DLD1 (cell line): ENCODE measurements around the gene CST9L.

ENCODE experiments used
- in situ Hi-C: cut with HindIII; loops from 2 replicates; pipeline ENCODE4 v1.10.0; 2017; ENCODE audit warnings: low sequenced_read_pairs

CST9L gene

DNA sequence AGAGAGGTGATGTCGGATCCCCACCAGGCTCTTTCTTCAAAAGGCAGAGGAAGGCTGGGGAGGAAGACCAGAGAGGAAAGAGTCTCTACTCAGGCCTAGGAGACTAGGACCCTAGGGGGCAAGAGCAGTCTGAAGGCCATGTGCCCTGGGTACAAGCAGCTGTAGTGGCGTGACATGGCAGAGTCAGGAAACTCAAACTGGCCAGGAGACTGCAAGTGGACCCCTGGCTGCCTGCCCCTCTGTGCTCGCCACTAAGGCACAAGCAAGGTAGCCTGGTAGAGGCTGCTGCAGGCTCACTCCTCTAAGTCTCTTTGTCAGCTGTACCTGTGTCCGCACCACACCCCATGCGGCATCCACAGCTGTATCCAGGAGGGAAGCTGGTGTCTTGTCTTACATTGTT, 19.9 kb downstream of the CST9L start:
- in situ Hi-C loops = no loop called here

DNA sequence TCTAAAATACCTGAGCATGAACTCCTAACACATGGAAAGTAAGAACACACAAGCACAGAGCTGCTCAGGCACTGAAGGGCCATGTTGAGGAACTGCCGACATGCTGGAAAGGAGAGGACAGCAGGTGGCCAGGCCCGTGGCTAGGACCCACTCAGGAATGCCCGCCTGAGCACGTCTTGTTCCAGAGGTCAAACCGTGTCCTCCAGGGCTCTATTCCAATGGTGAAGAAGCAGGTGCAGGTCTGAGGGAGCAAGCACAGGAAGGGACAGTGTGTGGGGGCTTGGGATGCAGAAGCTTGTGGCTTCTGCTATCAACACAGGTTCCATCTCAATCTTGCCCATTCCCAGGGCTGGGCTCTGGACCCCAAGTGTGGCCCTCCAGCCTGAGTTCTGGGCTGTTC, 20.7 kb downstream of the CST9L start:
- in situ Hi-C loops = no loop called here

DNA sequence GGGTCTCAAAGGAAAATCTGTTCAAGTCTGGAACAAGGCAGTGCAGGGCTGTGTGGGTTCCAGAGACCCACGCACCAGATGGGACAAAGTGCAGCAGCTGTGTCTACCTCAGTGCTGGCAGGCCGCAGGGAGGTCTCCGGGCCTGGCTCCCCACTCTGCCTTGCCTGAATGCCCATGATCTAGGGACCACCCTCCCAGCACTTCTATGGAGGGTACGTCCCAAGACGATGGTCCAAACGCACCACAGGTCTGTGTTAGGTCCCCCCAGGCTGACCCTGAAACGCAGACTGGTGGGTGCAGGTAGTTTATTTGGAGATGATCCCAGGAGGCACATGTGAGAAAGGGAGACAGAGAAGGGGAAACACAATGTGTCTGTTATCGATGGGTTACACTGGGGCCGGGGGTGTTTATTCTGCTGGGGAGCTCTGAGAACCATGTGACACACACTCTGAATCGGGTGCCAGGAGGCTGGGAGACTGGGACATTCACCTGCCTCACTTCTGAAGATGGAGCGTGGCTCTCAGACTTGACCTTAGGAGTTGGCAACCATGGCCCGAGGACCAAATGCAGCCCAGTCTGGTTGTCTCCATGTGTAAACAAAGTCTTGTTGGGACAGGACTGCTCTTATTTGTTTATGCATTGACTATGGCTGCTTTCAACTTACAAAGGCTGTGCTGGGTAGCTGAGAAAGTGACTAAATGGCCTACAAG, 21.7 kb downstream of the CST9L start:
- in situ Hi-C loops = no loop called here

DNA sequence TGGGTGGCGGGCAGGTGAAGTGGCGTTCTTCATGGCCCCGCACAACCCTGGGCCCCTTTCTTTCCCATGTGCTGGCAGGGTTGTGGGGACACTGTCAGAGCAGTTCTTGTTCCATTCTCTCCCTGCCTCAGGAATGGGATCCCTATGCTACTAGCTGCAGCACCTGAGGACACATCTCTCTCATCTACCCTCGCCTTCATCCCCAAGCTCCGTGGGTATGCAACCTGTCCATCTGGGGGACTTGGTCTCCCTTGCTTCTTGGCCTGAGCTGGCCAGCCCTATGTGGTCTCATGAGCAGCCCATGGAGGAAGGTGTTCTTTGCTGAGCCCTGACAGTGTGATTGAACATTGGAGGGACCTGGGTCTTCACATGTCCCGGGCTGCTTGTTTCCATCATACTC, 24.2 kb downstream of the CST9L start:
- in situ Hi-C loops = no loop called here

DNA sequence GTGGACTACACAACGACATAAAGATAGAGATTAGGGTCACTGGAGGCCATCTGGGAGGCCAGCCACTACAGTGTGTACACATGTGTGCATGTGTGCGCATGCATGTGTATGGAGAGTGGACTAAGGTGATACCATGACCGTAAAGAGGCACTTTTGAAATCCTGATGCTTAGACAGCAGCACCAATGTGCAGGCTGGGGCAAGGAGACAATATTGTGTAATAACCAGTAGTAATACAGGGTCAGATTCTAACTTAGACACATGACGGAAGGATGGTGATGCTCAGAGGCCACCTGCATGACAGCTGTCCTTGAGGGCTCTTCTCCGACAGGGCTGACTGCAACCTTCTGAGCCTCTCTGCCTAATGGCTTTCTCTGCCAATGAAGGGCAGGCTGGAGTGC, 25.5 kb downstream of the CST9L start:
- in situ Hi-C loops = no loop called here

DNA sequence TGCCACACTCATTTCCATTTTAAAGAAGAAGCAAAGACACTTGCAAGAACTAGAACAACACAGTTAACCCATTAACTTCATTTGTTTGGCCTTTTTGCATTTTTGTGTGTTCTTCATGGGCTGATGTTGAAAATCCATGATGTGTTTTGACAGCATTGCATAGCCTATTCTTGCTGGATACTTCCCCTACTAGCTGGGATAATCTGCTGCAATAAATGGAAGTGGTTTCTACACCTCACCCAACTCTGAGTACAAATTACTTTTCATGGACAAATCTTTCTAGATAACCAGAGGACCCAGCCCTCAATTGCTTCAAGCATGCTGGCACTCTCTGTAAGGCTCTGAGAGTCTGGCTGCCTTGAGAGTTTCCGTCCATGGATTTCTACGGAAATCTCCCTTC, 26.5 kb downstream of the CST9L start:
- in situ Hi-C loops = no loop called here

DNA sequence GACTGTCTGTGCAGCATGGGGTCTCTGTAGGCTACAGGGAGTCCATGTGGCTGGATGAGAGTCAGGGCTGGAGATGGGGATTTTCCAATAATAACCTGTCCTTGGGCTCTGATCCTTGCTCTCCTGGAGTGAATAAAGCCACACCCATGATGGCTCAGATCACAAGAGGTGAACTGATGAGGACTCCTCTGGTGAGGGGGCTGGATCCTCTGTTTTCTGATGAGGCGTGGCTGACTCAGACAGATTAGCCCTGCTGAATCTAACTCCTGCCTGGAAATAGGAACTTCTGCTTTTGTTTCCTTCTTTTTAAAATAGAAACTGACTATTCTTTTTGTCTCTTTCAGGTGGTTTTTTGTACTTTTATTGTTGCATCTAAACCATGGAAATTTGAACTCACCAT, 27.0 kb downstream of the CST9L start:
- in situ Hi-C loops = no loop called here

DNA sequence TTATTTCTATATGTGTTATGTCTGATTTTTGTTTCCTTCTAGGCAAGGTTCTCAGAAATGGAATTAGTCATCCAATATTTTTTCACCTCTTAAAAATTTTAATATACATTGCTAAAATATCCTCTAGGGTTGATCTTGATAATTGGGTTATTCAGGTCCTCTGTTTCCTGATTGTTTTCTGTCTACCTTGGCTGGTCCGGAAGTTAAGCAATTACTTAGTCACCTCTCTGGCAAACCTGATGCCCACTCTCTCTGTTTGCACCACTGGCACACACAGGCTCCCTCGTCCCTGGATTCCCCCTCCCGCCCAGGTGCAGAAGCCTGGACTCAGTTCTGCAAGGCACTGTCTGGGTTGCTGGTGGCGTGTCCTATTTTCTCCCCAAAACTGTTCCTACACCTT, 27.7 kb downstream of the CST9L start:
- in situ Hi-C loops = no loop called here

DNA sequence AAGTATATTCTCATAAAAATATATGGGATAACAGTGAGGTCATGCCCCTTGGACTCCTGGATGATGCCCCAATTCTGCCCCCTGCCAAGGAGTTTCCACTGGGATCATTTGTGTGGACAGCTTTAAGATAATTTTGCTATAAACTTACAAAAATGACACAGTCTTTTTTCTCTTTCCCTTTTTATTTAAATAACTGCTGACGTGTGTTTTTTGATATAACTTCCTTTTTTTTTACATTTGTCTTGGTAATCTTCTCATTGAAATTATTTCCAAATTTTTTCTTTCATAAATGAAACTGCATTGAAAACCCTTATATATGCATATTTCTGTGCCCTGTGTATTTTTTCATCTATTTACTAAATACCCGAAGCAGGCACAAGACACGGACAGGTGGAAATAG, 31.3 kb downstream of the CST9L start:
- in situ Hi-C loops = no loop called here

DNA sequence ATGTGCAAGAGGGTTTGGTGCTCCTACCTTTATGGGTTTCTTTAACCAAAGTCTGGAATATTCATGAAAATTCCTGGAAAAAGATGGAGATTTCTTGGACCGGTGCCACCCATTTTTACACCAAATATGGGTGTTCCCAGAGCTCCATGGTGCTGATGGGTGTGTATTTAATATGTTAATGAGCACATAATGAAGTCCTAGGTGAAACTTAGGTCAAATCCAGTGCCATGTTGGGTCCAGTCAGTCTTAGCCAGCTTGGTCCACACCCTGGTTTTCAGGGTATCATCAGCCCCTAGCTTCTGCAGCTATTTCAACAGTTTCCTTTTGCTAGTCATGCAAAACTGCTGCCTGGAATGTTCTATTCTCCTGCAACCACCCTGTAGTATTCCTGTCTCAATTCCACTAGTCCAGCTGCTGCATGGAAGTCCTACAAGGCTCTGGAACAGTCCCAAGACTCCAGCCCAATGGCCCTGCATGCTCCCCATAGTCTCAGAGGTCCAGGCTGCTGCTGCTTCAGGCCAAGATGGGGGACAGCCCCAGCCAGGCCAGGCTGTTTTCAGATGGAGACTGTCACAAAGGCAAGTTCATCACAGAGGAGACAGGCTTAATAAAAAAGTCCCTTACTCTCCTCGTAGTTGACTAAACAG, 31.8 kb downstream of the CST9L start:
- in situ Hi-C loops = no loop called here

DNA sequence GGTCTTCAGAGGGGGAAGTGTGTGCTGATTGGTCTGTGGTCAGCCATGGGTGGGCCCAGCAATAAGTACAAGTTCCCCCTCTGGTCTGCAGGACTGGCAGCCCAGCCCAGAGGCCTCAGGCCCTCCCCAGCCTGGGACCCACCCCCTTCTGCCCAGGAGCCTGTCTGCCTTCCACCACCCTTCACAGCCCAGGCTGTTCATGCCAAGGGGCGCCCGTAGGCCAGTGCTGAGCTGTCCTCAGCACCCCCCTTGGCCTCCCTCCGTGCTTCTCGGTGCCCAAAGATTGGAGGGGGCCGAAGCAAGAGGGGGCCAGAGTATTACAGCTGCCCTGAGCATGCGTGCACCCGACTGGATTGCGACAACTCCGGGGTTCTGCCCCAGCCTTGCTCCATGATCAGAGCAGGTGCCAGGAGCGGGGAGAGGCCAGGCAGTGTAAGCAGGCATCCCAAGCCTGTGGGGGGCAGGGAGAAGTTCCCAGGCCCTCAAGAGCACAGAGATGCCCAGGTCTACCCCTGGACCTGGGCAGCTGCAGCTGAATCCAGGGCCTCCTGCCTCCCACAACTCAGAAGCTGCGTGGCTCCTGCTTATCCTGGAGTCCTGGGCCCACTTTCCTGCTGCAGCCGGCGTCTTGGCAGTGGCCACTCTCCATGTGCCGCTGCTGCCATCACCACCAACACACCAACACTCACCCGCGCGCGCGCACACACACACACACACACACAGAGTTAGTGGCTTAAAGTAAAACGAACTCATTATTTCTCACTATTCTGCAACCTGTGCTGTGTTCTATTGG, 33.3 kb downstream of the CST9L start:
- in situ Hi-C loops = no loop called here

DNA sequence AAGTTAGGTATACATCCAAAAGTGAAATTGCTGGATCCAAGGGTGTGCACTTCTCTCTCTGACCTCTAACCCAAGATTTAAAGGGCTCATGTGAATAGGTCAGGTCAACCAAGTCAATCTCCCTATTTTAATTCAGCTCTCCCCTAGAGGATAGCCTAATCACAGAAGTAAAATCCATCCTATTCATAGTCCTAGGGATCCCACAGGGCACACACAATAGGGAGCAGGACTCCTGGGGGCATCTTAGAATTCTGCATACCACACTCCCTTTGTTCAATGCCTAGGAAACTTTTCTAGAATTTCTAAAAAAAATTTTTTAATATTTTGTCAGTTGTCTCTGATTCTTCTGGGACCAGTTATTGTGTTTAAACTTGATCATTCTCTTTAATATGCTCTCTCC, 35.1 kb downstream of the CST9L start:
- in situ Hi-C loops = no loop called here

DNA sequence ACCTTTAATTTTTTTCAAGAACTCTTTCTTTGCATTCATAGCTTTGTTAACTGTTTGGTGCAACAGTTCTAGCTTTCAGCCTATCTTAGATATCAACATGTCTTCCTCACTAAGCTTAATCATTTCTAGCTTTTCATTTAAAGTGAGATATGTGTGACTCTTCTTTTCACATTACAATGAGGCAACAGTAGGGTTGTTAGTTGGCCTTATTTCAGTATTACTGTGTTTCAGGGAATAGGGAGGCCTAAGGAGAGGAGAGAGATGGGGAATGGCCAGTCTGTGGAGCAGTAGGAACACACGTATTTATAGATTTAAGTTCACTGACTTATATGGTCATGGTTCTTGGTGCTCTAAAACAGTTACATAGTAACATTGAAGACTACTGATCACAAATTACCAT, 35.8 kb downstream of the CST9L start:
- in situ Hi-C loops = no loop called here

DNA sequence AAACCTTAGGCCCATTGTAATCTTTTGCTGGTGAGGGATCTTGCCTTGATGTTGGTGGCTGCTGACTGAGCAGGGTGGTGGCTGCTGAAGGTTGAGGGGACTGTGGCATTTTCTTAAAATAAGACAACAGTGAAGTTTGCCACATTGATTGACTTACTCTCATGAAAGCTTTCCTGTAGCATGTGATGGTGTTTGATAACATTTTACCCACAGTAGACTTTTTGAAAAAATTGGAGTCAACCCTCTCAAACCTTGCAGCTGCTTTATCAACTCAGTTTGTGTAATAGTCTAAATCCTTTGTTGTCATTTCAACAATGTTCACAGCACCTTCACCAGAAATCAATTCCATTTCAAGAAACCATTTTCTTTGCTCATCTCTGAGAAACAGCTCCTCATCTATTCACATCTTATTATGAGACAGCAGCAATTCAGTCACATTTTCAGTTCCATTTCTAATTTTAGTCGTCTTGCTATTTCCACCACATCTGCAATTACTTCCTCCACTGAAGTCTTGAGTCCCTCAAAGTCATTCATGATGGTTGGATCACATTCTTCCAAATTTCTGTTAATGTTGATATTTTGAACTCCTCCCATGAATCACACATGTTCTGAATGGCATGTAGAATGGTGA, 37.2 kb downstream of the CST9L start:
- in situ Hi-C loops = no loop called here

DNA sequence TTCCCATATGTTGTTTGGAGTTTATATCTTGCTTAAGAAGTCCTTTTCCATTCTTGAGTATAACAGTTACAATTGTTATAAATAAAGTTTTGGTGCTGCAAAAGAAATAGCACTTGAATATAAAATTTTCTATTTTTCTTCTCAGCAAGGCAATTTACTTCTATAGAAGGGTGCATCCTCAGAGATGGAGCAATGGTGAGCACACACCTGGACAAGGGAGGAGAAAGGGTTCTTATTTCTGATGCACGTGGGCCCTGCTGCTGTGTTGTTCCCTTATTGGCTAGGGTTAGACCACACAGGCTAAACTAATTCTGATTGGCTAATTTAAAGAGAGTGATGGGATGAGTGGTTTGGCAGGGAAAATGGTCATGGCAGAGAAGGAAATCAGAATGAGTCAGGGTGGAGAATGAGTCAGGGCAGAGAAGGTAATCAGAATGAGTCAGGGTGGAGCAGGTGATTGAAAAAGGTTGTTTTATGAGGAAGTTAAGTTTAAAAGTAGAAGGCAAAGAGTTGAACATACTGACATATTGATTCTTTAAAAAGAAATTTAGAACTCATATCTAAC, 39.3 kb downstream of the CST9L start:
- in situ Hi-C loops = no loop called here

DNA sequence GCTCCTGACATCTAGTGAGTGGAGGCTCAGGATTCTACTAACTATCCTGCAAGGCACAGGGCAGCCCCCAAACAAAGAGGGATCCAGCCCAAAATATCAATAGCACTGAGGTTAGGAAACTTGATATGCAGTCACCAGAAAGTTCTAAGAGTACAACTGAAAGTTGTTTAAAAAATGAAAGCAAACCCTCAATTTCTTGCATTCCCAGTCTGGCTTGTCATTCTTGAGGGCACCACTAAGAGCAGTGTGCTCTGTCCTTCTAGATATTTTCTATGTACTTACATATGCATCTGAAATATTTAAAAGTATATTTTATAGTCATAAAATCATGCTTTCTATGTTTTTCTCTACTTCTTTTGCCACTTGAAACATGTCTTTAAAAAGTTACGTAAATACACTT, 41.4 kb downstream of the CST9L start:
- in situ Hi-C loops = no loop called here

DNA sequence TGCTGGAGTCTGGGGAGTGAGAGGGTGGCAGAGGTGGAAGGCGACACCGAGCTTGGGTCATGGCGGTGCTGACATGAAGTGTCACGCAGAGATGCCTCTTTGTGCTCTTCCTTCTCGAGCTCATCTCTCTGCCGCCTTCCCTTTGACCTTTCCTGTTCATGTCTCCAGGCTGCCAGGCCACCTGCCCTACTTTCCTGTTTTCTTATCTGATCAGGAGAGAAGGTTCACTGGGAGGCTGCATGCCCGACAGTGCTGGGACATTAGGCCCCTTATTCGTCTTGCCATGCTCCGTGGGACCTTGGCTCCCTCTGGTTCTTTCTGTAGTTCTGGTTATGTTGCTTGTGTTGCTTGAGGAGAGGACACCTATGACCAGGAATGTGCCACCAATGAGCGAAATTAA, 44.1 kb downstream of the CST9L start:
- in situ Hi-C loops = no loop called here

DNA sequence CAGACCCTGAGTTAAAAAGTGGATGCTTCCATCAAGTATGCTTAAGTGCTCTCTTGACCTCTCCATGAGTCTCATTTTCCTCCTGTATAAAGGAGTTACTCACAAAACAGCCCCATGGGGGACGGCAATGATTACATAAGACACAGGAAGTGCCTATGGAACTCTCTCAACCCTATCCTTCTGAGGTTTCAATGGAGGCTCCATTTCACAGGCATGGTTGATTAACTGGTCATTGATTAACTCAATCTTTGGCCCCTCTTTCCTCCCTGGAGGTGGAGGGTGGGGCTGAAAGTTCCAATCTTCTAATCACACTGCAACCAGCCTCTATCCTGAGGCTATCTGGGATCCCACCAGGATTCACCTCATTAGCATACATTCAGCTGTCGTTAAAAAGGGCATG, 48.1 kb downstream of the CST9L start:
- in situ Hi-C loops = no loop called here

DNA sequence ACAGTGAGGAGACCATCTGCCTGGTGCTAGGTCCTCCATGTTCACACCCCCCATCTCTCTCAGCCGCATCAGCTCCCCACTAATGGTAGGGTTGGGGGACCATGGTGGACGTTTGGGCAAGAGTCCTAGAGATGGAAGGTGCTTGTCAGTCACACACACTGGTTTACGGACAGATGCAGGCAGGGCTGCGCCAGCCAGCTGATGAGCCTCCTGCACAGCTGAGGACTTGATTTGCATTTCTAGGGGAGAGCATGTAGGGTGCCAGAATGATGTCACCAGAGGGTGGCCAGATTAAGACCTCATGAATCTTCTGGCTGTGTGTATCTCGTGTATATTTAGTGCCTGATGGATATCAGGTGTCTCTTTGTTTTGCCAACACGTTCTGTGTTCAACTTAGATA, 48.7 kb downstream of the CST9L start:
- in situ Hi-C loops = no loop called here

DNA sequence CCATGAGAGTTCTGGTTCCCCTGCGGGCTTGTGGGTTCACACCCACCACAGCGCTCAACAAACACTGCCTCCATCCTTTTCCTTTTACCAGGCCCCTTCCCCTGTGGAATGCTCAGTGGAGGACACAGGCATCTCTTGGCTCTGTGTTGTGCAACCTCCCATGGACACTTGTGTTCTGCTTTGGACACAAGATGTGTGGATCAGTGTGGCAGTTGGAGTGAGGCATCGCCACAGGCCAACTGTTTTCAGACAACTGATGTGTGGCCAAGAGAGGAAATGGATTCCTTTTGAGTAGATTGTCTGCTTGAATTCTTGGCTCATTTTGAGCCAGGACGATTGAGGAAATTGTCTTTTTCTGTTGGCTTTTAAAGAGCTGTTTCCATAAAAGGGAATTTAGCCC, 50.6 kb downstream of the CST9L start:
- in situ Hi-C loops = no loop called here

DNA sequence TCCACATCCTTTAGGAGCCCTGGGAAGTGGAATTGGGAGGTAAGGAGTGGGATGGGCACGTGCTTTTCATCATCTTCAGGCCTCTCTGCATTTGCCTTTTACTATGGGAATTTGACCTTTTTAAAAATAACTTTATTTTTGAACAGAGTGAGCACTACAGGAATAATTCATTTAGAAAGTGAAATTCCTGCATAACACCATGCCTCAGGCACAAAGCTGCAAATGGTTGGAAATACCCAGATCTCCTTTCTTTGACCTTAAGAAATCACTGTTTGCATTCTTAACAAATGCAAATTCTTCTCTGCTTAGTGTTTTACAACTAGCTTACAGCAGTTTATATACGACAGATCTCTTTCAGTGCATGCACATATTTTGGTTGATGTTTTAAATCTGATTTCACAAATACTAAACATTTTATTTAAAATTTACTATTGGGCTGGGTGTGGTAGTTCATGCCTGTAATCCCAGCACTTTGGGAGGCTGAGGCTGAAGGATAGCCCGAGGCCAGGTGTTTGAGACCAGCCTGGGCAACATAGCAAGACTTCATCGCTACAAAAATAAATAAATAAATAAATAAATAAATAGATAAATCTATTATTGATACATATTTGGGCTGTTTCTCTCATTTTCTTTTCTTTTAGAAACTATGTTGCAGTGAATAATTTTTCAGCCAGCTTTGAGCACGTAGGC, 52.9 kb downstream of the CST9L start:
- in situ Hi-C loops = no loop called here
